Keratinocyte (primary cell): ENCODE measurements around the gene TIMM10. TPM values are rescaled to one million over a fixed set of nuclear protein-coding genes. Genes with fewer than 3 reads are reported as not detected.

Experiments
- DNase-seq: peaks from one replicate; pipeline ENCODE4 v3.0.0-alpha.2; 2011; ENCODE audit warnings: low read depth, missing footprints, low spot score
- FAIRE-seq: peaks from 2 replicates; lab custom pipeline; 2011; peaks lifted over from hg19 to GRCh38; lab: Jason Lieb, UNC
- H2AFZ ChIP-seq: 2 replicates; pipeline ENCODE4 v1.6.0; 2012; ENCODE audit warnings: low read length, control low read depth, inconsistent platforms; ENCODE audit not compliant: control insufficient read depth
- H3K27ac ChIP-seq: 2 replicates; pipeline ENCODE4 v1.5.1; 2011; ENCODE audit warnings: low read length; ENCODE audit not compliant: control insufficient read depth, insufficient read depth
- H3K27me3 ChIP-seq: 3 replicates; pipeline ENCODE4 v1.6.0; 2011; ENCODE audit warnings: low read length; ENCODE audit not compliant: control insufficient read depth, insufficient read depth; ENCODE audit errors: extremely low read depth
- H3K36me3 ChIP-seq, 2 experiments: 2 replicates in 1 of 2; 3 replicates in 1 of 2; pipeline ENCODE4 v1.5.1; 2011; ENCODE audit warnings: low read length in 2 of 2, mild to moderate bottlenecking in 1 of 2; ENCODE audit not compliant: control insufficient read depth in 2 of 2, insufficient read depth in 2 of 2; ENCODE audit errors: extremely low read depth in 1 of 2
- H3K4me1 ChIP-seq: 3 replicates; pipeline ENCODE4 v1.5.1; 2011; ENCODE audit warnings: low read length; ENCODE audit not compliant: control insufficient read depth, insufficient read depth; ENCODE audit errors: extremely low read depth
- H3K4me2 ChIP-seq: 3 replicates; pipeline ENCODE4 v1.6.0; 2011; ENCODE audit warnings: low read depth, low read length; ENCODE audit not compliant: control insufficient read depth, insufficient read depth; ENCODE audit errors: extremely low read depth
- H3K4me3 ChIP-seq, 3 experiments: fragments of 200-600 bp in 1 of 3; sonication (generic) in 1 of 3; 2 replicates in 2 of 3; 3 replicates in 1 of 3; pipeline ENCODE4 v1.5.1; 2011 to 2016; ENCODE audit warnings: low read length in 3 of 3, mild to moderate bottlenecking in 3 of 3, control low read depth in 2 of 3, inconsistent platforms in 1 of 3, low read depth in 1 of 3, mixed read lengths in 1 of 3, mixed run types in 1 of 3, moderate library complexity in 1 of 3; ENCODE audit not compliant: control insufficient read depth in 2 of 3, insufficient read depth in 2 of 3; ENCODE audit errors: extremely low read depth in 1 of 3
- H3K79me2 ChIP-seq: 2 replicates; pipeline ENCODE4 v1.6.0; 2012; ENCODE audit warnings: low read length; ENCODE audit not compliant: control insufficient read depth, insufficient read depth
- H3K9ac ChIP-seq: 3 replicates; pipeline ENCODE4 v1.6.0; 2011; ENCODE audit warnings: low read length; ENCODE audit not compliant: control insufficient read depth, insufficient read depth; ENCODE audit errors: extremely low read depth
- H3K9me1 ChIP-seq: 3 replicates; pipeline ENCODE4 v1.6.0; 2011; ENCODE audit warnings: low read length; ENCODE audit not compliant: control insufficient read depth, insufficient read depth; ENCODE audit errors: extremely low read depth
- H3K9me3 ChIP-seq: 2 replicates; pipeline ENCODE4 v1.5.1; 2012; ENCODE audit warnings: low read depth, low read length; ENCODE audit not compliant: control insufficient read depth
- H4K20me1 ChIP-seq: 3 replicates; pipeline ENCODE4 v1.6.0; 2011; ENCODE audit warnings: low read length; ENCODE audit not compliant: control insufficient read depth, insufficient read depth; ENCODE audit errors: extremely low read depth
- CTCF ChIP-seq, 3 experiments: IDR thresholded peaks in 1 of 3; conservative IDR thresholded peaks in 1 of 3; optimal IDR thresholded peaks in 1 of 3; 2 replicates in 2 of 3; 3 replicates in 1 of 3; pipeline versions ENCODE3 to v1.5.1; 2011; ENCODE audit warnings: low read length in 3 of 3, mild to moderate bottlenecking in 3 of 3, moderate library complexity in 2 of 3, control low read depth in 1 of 3, inconsistent platforms in 1 of 3; ENCODE audit not compliant: insufficient read depth in 2 of 3; ENCODE audit errors: extremely low read depth in 1 of 3
- EZH2 ChIP-seq: IDR thresholded peaks from one replicate; pipeline ENCODE4 v1.6.1; 2012; ENCODE audit warnings: inconsistent platforms, mild to moderate bottlenecking, low read length, moderate library complexity
- dilution Hi-C: fragments of 300-500 bp; cut with MboI; formaldehyde crosslinking; loops from one replicate; pipeline ENCODE4 v1.7.0; 2020; ENCODE audit warnings: low sequenced_read_pairs; ENCODE audit not compliant: extremely low pct_ligation_motif_present
- polyA plus RNA-seq, 5 experiments: library from polyadenylated mRNA; depleted of rRNA in 3 of 5; stranded (reverse) in 3 of 5; stranded (forward) in 1 of 5; unstranded in 1 of 5; fragments of >200 nt; gene quantifications; 1 replicate in 1 of 5; 2 replicates in 3 of 5; 3 replicates in 1 of 5; pipeline versions ENCODE4 v1.2.1 to v1.2.3, GENCODE V29; 2011 to 2012; ENCODE audit warnings: missing spikeins in 2 of 5, low read depth in 1 of 5, low replicate concordance in 1 of 5

Gene TIMM10
- polyA plus RNA-seq, 1 donor (not counting 4 experiments of a cell fraction or from before 2014, with no cell fraction given): 92.2 TPM

GRCh38 chr11:57496109-57496820, 34.3 kb downstream of the TIMM10 start:
- no peak overlapping the region for H3K27ac ChIP-seq
- no peak overlapping the region for H2AFZ ChIP-seq
- no peak for TF ChIP-seq CTCF (optimal IDR thresholded peaks at IDR 0.05 in 1 of 3, IDR thresholded peaks at IDR 0.05 in 1 of 3, conservative IDR thresholded peaks at IDR 0.05 in 1 of 3; ENCODE audit: extremely low read depth in 1 of 3, insufficient read depth in 2 of 3, low read length in 3 of 3)
- TF ChIP-seq EZH2: no peak
- no peak for DNase-seq
- dilution Hi-C loops: no loop called here
- no peaks in the 10 kb centered on the region for H3K9me3 ChIP-seq
- H3K27me3 ChIP-seq: no peaks in the 10 kb centered on the region
- H3K4me1 ChIP-seq: peaks cover 13% of the 10 kb centered on the region
- no peaks in the 10 kb centered on the region for H3K79me2 ChIP-seq
- no peaks in the 10 kb centered on the region for H3K9me1 ChIP-seq
- no peak overlapping the region for H3K4me3 ChIP-seq
- H3K4me2 ChIP-seq: no peak overlapping the region
- no peak for FAIRE-seq
- H3K9ac ChIP-seq: no peak overlapping the region
- no peaks in the 10 kb centered on the region for H4K20me1 ChIP-seq
- no peaks in the 10 kb centered on the region for H3K36me3 ChIP-seq

GRCh38 chr11:57493507-57494503, 36.7 kb downstream of the TIMM10 start:
- dilution Hi-C loops: no loop called here
- Histone ChIP-seq H3K4me2 (no peak overlapping the region), H3K79me2 (no peaks in the 10 kb centered on the region), H2AFZ (no peak overlapping the region), H3K9ac (no peak overlapping the region), H3K4me3 (no peak overlapping the region), H3K9me1 (no peaks in the 10 kb centered on the region), H3K36me3 (no peaks in the 10 kb centered on the region), H3K4me1 (peaks cover 4% of the 10 kb centered on the region), H3K27me3 (no peaks in the 10 kb centered on the region), H3K27ac (peak overlapping the region; percentile 33), H4K20me1 (no peaks in the 10 kb centered on the region), H3K9me3 (no peaks in the 10 kb centered on the region)
- no peak for DNase-seq
- TF ChIP-seq CTCF (optimal IDR thresholded peaks at IDR 0.05 in 1 of 3, IDR thresholded peaks at IDR 0.05 in 1 of 3, conservative IDR thresholded peaks at IDR 0.05 in 1 of 3; ENCODE audit: extremely low read depth in 1 of 3, insufficient read depth in 2 of 3, low read length in 3 of 3) (peak; percentile 90 to 95 (median 93)), EZH2 (no peak)
- no peak for FAIRE-seq
